C4-2B (cell line): ENCODE measurements around the gene BAIAP3.

ENCODE experiments used
- CTCF ChIP-seq: fragments of 450-650 bp; conservative IDR thresholded peaks from 2 replicates; pipeline ENCODE4 v1.5.1; 2017; ENCODE audit warnings: mild to moderate bottlenecking
- ZFX ChIP-seq: fragments of 450-650 bp; IDR thresholded peaks from 2 replicates; pipeline ENCODE4 v1.6.1; 2017

GRCh38 chr16:1335996-1336395 lies 2.6 kb downstream of the BAIAP3 start:
- TF ChIP-seq CTCF, result no peak
- no peak for TF ChIP-seq ZFX
